ENCODE results near the gene NUTM1. TPM values are rescaled to one million over a fixed set of nuclear protein-coding genes. Genes with fewer than 3 reads are reported as not detected.
"Not testable (repeated sequence)": the region's sequence is repeated elsewhere in the genome, so short reads cannot be mapped to it uniquely, and the experiment has no call there.

Gene NUTM1
- total and polyA plus RNA-seq, 2 experiments from 2014 or later, result not detected

DNA sequence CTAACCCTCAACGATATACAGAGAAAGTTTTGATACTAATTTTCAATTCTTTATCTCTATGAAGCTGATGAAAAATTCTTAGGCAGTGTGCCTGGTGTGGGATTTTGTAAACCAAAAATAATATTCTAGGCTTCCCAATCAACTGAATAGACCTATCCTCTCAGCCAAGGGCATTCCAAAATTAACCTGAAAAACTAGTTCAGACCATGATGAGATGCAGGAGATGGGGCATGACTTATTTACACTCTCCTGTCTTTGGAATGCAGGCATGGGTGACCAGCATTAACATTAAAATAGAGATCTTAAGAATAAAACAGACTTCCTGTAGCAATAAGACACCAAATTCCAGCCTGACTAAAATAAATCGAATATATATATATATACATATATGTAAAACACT, 31.7 kb downstream of the NUTM1 start:
- Histone ChIP-seq H3K4me1 (ENCODE audit: insufficient read depth) (no peaks in the 10 kb centered on the region), H3K79me2 (ENCODE audit: insufficient read depth) (no peaks in the 10 kb centered on the region), H3K4me2 (ENCODE audit: unreplicated experiment) (no peak overlapping the region), H2AFZ (no peak overlapping the region), H4K20me1 (ENCODE audit: insufficient read depth) (no peaks in the 10 kb centered on the region), H3K9ac (no peak overlapping the region), H3K36me3 (ENCODE audit: low read depth) (no peaks in the 10 kb centered on the region), H3K27me3 (replicated peaks; ENCODE audit: insufficient read depth) (no peaks in the 10 kb centered on the region), H3F3A (ENCODE audit: insufficient read depth) (no peaks in the 10 kb centered on the region), H3K27ac (no peak overlapping the region), H3K9me3 (ENCODE audit: low read depth) (no peaks in the 10 kb centered on the region), H3K9me2 (ENCODE audit: insufficient read depth) (no peaks in the 10 kb centered on the region), H3K4me3 (no peak overlapping the region)
- 84 to 91% methylated on average over 2 of the region's 2 CpGs for WGBS, 2 experiments (ENCODE audit: low coverage in 1 of 2, low lambda C conversion rate in 2 of 2, missing lambda C conversion rate in 2 of 2)
- TF ChIP-seq EZH2phosphoT487 (IDR thresholded peaks at IDR 0.05; ENCODE audit: insufficient read depth, low read depth) (no peak), EZH2 (IDR thresholded peaks at IDR 0.05; ENCODE audit: insufficient read depth, poor library complexity, severe bottlenecking) (no peak)
- in situ Hi-C loops (cut with MboI), result loop anchor here (10.0 to 25.0 kb wide), 4 partner anchors 70 to 263 kb away; partner anchors contain the start of genes EMC7, GOLGA8B and PGBD4
- no peak for DNase-seq

DNA sequence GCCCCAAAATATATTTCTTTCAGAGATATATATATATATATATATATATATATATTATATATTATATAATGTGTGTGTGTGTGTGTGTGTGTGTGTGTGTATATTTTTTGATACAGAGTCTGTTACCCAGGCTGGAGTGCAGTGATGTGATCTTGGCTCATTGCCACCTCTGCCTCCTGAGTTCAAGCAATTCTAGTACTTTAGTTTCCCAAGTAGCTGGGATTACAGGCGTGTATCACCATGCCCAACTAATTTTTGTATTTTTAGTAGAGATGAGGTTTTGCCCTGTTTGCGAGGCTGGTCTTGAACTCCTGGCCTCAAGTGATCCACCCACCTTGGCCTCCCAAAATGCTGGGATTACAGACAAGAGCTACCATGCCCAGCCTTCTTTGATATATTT, 32.4 kb downstream of the NUTM1 start:
- H3K27ac ChIP-seq; H3K27me3 ChIP-seq (replicated peaks; ENCODE audit: insufficient read depth); H3K9me2 ChIP-seq (ENCODE audit: insufficient read depth); H3K4me2 ChIP-seq (ENCODE audit: unreplicated experiment); H3K4me3 ChIP-seq; H2AFZ ChIP-seq; H3F3A ChIP-seq (ENCODE audit: insufficient read depth); H3K9ac ChIP-seq; DNase-seq; H4K20me1 ChIP-seq (ENCODE audit: insufficient read depth); H3K79me2 ChIP-seq (ENCODE audit: insufficient read depth); H3K9me3 ChIP-seq (ENCODE audit: low read depth); H3K36me3 ChIP-seq (ENCODE audit: low read depth); H3K4me1 ChIP-seq (ENCODE audit: insufficient read depth): not testable (repeated sequence)
- in situ Hi-C loops (cut with MboI), result loop anchor here (10.0 kb wide), 1 partner anchor 69 kb away; no protein-coding TSS in a partner anchor
- WGBS, 2 experiments (ENCODE audit: low coverage in 1 of 2, low lambda C conversion rate in 2 of 2, missing lambda C conversion rate in 2 of 2), result 80 to 86% methylated on average over 2 of the region's 2 CpGs

DNA sequence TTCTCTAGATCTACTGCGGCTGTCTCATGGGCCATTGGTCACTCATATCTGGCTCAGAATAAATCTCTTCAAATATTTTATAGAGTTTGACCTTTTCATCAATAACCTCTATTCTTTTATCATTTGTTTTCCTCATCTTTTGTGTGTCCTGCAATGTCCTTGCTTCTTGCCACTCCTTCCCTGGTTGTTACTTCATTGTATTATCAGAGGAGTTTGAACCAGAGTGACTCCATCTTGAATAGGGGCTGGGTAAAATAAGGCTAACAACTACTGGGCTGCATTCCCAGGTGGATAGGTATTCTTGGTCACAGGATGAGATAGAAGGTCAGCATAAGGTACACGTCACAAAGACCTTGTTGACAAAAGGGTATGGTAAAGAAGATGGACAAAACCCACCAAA, 33.7 kb downstream of the NUTM1 start:
- DNase-seq, result no peak
- Histone ChIP-seq H3K27me3 (replicated peaks; ENCODE audit: insufficient read depth) (no peaks in the 10 kb centered on the region), H4K20me1 (ENCODE audit: insufficient read depth) (no peaks in the 10 kb centered on the region), H3K27ac (no peak overlapping the region), H3K9ac (no peak overlapping the region), H3K9me2 (ENCODE audit: insufficient read depth) (no peaks in the 10 kb centered on the region), H3F3A (ENCODE audit: insufficient read depth) (no peaks in the 10 kb centered on the region), H3K9me3 (ENCODE audit: low read depth) (no peaks in the 10 kb centered on the region), H3K4me1 (ENCODE audit: insufficient read depth) (no peaks in the 10 kb centered on the region), H3K4me3 (no peak overlapping the region), H3K4me2 (ENCODE audit: unreplicated experiment) (no peak overlapping the region), H2AFZ (no peak overlapping the region), H3K79me2 (ENCODE audit: insufficient read depth) (no peaks in the 10 kb centered on the region), H3K36me3 (ENCODE audit: low read depth) (no peaks in the 10 kb centered on the region)
- in situ Hi-C loops (cut with MboI), result loop anchor here (10.0 kb wide), 1 partner anchor 68 kb away; no protein-coding TSS in a partner anchor
- TF ChIP-seq EZH2 (IDR thresholded peaks at IDR 0.05; ENCODE audit: insufficient read depth, poor library complexity, severe bottlenecking) (no peak), EZH2phosphoT487 (IDR thresholded peaks at IDR 0.05; ENCODE audit: insufficient read depth, low read depth) (no peak)
- 93 to 98% methylated on average over 2 of the region's 2 CpGs for WGBS, 2 experiments (ENCODE audit: low coverage in 1 of 2, low lambda C conversion rate in 2 of 2, missing lambda C conversion rate in 2 of 2)

DNA sequence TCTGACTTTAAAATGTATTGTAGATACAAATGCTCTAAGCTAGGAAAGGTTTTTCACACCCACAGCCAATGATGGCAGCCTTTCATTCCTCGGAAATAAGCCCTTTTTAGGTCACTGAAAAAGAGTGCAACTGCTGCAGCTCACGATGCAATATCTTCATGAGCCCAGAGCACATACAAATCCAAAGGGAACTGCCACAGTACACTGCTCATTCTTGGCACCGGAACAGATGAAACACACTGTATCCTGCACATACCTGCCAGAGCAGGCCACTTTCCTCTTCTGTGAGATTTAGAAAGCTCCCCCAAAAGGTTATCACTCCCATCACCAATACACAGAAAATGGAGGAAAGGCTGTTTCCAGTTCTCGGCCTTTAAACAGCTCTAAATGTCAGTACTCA, 37.4 kb downstream of the NUTM1 start:
- H3K4me2 ChIP-seq (ENCODE audit: unreplicated experiment); H2AFZ ChIP-seq; H3K79me2 ChIP-seq (ENCODE audit: insufficient read depth); H3K9me2 ChIP-seq (ENCODE audit: insufficient read depth); H3K9ac ChIP-seq; H3K4me1 ChIP-seq (ENCODE audit: insufficient read depth); H3F3A ChIP-seq (ENCODE audit: insufficient read depth); H3K9me3 ChIP-seq (ENCODE audit: low read depth); DNase-seq; H3K36me3 ChIP-seq (ENCODE audit: low read depth); in situ Hi-C loops (cut with MboI); H3K27ac ChIP-seq; H3K4me3 ChIP-seq; H4K20me1 ChIP-seq (ENCODE audit: insufficient read depth); H3K27me3 ChIP-seq (replicated peaks; ENCODE audit: insufficient read depth): not testable (repeated sequence)
- 94 to 99% methylated on average over 4 of the region's 4 CpGs for WGBS, 2 experiments (ENCODE audit: low coverage in 1 of 2, low lambda C conversion rate in 2 of 2, missing lambda C conversion rate in 2 of 2)

DNA sequence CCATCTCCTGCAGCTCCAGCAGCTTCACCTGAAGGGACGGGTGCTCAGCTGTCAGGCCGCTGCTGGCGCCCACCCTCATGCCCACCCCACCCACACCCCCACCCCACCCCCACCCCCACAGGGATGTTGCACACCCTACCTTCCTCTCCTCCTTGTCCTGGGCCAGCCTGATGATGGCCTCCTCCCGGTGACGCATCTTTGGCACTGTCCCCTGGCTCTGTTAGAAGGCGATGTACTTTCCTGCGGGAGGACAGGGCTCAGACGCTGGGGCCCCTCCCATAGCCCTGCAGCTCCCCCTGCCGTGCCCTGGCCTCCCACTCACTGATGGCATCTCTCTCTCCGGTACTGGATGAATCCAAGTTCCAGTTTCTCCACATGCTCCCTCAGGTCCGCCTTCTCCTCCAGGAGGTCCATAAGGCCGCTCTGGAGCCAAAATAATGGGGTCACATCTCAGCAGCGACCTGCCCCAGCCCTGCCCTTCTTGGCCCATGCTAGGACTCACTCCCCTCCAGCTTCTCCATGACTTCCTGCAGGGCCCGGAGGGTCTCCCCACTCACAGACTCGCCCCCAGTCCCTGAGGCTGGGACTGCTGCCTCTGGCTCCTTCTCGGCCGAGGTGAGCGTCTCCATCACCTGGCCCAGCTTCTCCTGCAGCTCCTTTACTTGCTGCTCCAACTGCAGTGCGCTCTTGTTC, 38.9 kb downstream of the NUTM1 start:
- H2AFZ ChIP-seq; H4K20me1 ChIP-seq (ENCODE audit: insufficient read depth); H3K36me3 ChIP-seq (ENCODE audit: low read depth); H3K4me2 ChIP-seq (ENCODE audit: unreplicated experiment); DNase-seq; H3K27ac ChIP-seq; H3F3A ChIP-seq (ENCODE audit: insufficient read depth); H3K27me3 ChIP-seq (replicated peaks; ENCODE audit: insufficient read depth); H3K4me1 ChIP-seq (ENCODE audit: insufficient read depth); H3K79me2 ChIP-seq (ENCODE audit: insufficient read depth); H3K9ac ChIP-seq; H3K9me2 ChIP-seq (ENCODE audit: insufficient read depth); H3K4me3 ChIP-seq; H3K9me3 ChIP-seq (ENCODE audit: low read depth); in situ Hi-C loops (cut with MboI): not testable (repeated sequence)
- no CpG with 5 or more reads among the region's 19 CpGs for WGBS, 2 experiments (ENCODE audit: low coverage in 1 of 2, low lambda C conversion rate in 2 of 2, missing lambda C conversion rate in 2 of 2)

DNA sequence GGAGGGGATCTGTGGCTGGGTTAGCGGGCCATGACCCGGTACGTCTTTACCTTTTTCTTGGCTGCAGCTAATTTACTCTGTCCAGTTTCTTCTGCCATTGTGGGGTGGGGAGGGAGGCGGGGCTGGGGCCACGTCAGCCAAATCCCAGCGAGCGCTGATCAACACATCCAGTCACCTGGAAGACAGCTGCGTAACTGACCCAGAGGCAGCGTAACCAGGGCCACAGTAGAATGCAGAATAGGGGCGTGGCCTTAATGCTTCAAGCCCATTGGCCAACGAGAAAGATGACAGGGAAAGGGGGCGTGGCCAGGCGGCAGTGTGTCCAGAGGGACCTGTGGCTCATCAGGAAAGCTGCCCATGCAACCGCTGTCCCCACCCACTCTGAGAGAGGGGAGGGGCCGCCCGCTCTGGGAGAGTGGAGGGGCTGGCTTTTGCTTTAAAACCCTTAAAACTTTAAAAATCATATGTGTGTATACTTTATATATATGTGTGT, 46.5 kb downstream of the NUTM1 start:
- H4K20me1 ChIP-seq (ENCODE audit: insufficient read depth); H3K4me3 ChIP-seq; H2AFZ ChIP-seq; H3K4me2 ChIP-seq (ENCODE audit: unreplicated experiment); H3K79me2 ChIP-seq (ENCODE audit: insufficient read depth); H3K9ac ChIP-seq; H3K4me1 ChIP-seq (ENCODE audit: insufficient read depth); H3F3A ChIP-seq (ENCODE audit: insufficient read depth); DNase-seq; H3K27ac ChIP-seq; H3K9me3 ChIP-seq (ENCODE audit: low read depth); H3K36me3 ChIP-seq (ENCODE audit: low read depth); in situ Hi-C loops (cut with MboI); H3K9me2 ChIP-seq (ENCODE audit: insufficient read depth); H3K27me3 ChIP-seq (replicated peaks; ENCODE audit: insufficient read depth): not testable (repeated sequence)
- WGBS, 2 experiments (ENCODE audit: low coverage in 1 of 2, low lambda C conversion rate in 2 of 2, missing lambda C conversion rate in 2 of 2), result no CpG with 5 or more reads among the region's 16 CpGs

DNA sequence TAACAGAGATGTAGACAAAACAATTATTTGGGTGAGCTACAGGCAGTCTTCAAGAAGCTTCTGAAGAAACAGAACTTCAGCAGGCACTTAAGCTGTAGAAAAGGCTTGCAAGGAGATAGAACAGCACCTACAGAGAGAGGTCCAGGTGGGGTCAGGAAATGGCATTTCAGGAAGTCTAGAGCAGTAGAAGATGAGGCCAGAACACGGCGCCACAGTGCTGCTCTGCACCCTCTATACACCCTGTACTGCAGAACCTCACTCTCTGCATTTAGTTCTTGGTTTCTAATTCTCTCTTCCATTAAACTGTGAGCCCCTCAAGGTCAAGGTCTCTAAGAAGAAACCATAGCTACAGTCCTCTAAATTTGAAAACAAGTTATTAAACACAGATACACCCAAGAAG, 49.9 kb downstream of the NUTM1 start:
- DNase-seq; H3K9me3 ChIP-seq (ENCODE audit: low read depth); H3K9me2 ChIP-seq (ENCODE audit: insufficient read depth); H3K4me1 ChIP-seq (ENCODE audit: insufficient read depth); H3K27ac ChIP-seq; H3K9ac ChIP-seq; H3K36me3 ChIP-seq (ENCODE audit: low read depth); H4K20me1 ChIP-seq (ENCODE audit: insufficient read depth); in situ Hi-C loops (cut with MboI); H3K79me2 ChIP-seq (ENCODE audit: insufficient read depth); H3K4me2 ChIP-seq (ENCODE audit: unreplicated experiment); H3K27me3 ChIP-seq (replicated peaks; ENCODE audit: insufficient read depth); H3F3A ChIP-seq (ENCODE audit: insufficient read depth); H2AFZ ChIP-seq; H3K4me3 ChIP-seq: not testable (repeated sequence)
- no CpG with 5 or more reads among the region's 2 CpGs for WGBS, 2 experiments (ENCODE audit: low coverage in 1 of 2, low lambda C conversion rate in 2 of 2, missing lambda C conversion rate in 2 of 2)

Measured in GM23248 (cell line).